ENCODE results near the gene RACK1. TPM values are rescaled to one million over a fixed set of nuclear protein-coding genes. Genes with fewer than 3 reads are reported as not detected.

RACK1 gene
- total and polyA plus RNA-seq, 2 of the 13 experiments (the other 11 are each of a cell fraction or from before 2014, with no cell fraction given) = 2,514 to 6,141 TPM

DNA sequence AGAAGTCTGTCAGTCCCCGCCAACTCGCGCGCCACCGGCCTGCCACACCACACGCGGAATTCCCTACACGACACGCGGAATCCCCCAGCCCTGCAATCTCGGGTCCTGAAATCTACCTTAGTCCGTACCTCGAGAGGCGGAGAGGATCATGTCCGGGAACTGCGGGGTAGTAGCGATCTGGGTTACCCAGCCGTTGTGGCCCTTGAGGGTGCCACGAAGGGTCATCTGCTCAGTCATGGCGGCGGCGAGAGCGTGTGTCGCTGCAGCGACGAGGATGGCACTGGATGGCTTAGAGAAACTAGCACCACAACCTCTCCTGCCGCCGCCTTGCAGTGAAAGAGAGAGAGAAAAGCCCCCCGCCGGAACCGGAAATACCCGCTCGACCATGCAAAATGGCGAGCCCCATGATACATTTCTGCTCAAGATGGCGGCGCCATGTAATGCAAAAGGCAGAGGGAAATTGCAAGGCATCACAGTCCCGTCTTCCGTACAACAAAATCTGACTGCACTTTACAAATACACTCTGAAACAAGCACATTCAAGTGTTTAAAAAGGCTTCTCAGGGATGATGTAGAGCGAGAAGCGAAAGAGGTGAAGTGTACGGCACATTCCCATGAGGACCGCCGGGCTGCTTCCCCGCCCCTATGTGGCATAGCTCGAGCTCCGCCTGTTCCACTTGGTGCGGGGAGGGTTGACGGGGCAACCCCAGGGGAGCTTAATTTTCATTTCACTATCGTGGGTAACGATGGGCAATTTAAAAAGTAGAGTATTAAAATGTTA, at the start of gene RACK1 (continued):
- TF ChIP-seq, protein P1, sequence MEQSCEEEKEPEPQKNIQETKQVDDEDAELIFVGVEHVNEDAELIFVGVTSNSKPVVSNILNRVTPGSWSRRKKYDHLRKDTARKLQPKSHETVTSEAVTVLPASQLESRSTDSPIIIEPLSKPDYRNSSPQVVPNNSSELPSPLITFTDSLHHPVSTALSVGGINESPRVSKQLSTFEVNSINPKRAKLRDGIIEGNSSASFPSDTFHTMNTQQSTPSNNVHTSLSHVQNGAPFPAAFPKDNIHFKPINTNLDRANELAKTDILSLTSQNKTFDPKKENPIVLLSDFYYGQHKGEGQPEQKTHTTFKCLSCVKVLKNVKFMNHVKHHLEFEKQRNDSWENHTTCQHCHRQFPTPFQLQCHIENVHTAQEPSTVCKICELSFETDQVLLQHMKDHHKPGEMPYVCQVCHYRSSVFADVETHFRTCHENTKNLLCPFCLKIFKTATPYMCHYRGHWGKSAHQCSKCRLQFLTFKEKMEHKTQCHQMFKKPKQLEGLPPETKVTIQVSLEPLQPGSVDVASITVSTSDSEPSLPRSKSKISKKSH (CRISPR knock-in tag; IDR thresholded peaks at IDR 0.05; ENCODE audit: borderline replicate concordance) = peak; percentile 73; the same call in 1 of the 2 replicates
- TF ChIP-seq ZNF335 (CRISPR knock-in tag; IDR thresholded peaks at IDR 0.05) (no peak; the same call in 1 of the 2 replicates), NFE2L1 (CRISPR knock-in tag; IDR thresholded peaks at IDR 0.05; ENCODE audit: borderline replicate concordance) (no peak), ZNF776 (CRISPR knock-in tag; IDR thresholded peaks at IDR 0.05) (peak; percentile 85), ZFP36 (IDR thresholded peaks at IDR 0.05; ENCODE audit: borderline replicate concordance, low read depth, low read length, partially characterized antibody) (no peak), CHD4 (IDR thresholded peaks at IDR 0.05; ENCODE audit: borderline replicate concordance, low read length) (no peak), DPF2 (CRISPR knock-in tag; IDR thresholded peaks at IDR 0.05; ENCODE audit: borderline replicate concordance, low read depth) (no peak), ZBTB1 (CRISPR knock-in tag; IDR thresholded peaks at IDR 0.05; ENCODE audit: borderline replicate concordance) (no peak), NONO (IDR thresholded peaks at IDR 0.05) (no peak), NONO (CRISPR knock-in tag; conservative IDR thresholded peaks at IDR 0.05) (peak; percentile 95), FIP1L1 (IDR thresholded peaks at IDR 0.05; ENCODE audit: borderline replicate concordance, insufficient read depth, low read depth, low read length) (no peak), MAZ (IDR thresholded peaks at IDR 0.05; ENCODE audit: borderline replicate concordance, low read depth, low read length) (peak; percentile 83), MAZ (CRISPR knock-in tag; IDR thresholded peaks at IDR 0.05; ENCODE audit: low read depth) (peak; percentile 72), ZNF484 (CRISPR knock-in tag; IDR thresholded peaks at IDR 0.05; ENCODE audit: borderline replicate concordance, low read depth) (no peak), DMAP1 (CRISPR knock-in tag; IDR thresholded peaks at IDR 0.05) (peak; percentile 96), ZNF629 (CRISPR knock-in tag; conservative IDR thresholded peaks at IDR 0.05) (no peak), ZNF547 (CRISPR knock-in tag; IDR thresholded peaks at IDR 0.05) (peak; percentile 72)
- TF ChIP-seq, protein P2, sequence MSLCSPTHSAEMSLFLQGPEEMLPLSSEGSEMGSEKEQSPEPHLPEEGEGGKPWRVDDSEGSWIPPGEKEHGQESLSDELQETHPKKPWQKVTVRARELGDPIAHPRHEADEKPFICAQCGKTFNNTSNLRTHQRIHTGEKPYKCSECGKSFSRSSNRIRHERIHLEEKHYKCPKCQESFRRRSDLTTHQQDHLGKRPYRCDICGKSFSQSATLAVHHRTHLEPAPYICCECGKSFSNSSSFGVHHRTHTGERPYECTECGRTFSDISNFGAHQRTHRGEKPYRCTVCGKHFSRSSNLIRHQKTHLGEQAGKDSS (CRISPR knock-in tag; IDR thresholded peaks at IDR 0.05; ENCODE audit: borderline replicate concordance, low read depth) = no peak
- TF ChIP-seq, protein P3, sequence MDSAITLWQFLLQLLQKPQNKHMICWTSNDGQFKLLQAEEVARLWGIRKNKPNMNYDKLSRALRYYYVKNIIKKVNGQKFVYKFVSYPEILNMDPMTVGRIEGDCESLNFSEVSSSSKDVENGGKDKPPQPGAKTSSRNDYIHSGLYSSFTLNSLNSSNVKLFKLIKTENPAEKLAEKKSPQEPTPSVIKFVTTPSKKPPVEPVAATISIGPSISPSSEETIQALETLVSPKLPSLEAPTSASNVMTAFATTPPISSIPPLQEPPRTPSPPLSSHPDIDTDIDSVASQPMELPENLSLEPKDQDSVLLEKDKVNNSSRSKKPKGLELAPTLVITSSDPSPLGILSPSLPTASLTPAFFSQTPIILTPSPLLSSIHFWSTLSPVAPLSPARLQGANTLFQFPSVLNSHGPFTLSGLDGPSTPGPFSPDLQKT (CRISPR knock-in tag; IDR thresholded peaks at IDR 0.05; ENCODE audit: borderline replicate concordance) = no peak
- TF ChIP-seq, protein P4, sequence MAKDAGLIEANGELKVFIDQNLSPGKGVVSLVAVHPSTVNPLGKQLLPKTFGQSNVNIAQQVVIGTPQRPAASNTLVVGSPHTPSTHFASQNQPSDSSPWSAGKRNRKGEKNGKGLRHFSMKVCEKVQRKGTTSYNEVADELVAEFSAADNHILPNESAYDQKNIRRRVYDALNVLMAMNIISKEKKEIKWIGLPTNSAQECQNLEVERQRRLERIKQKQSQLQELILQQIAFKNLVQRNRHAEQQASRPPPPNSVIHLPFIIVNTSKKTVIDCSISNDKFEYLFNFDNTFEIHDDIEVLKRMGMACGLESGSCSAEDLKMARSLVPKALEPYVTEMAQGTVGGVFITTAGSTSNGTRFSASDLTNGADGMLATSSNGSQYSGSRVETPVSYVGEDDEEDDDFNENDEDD (CRISPR knock-in tag; IDR thresholded peaks at IDR 0.05; ENCODE audit: borderline replicate concordance) = 0 out of 2 replicates have a peak, but pooled peaks have one; percentile 12
- TF ChIP-seq, protein P5, sequence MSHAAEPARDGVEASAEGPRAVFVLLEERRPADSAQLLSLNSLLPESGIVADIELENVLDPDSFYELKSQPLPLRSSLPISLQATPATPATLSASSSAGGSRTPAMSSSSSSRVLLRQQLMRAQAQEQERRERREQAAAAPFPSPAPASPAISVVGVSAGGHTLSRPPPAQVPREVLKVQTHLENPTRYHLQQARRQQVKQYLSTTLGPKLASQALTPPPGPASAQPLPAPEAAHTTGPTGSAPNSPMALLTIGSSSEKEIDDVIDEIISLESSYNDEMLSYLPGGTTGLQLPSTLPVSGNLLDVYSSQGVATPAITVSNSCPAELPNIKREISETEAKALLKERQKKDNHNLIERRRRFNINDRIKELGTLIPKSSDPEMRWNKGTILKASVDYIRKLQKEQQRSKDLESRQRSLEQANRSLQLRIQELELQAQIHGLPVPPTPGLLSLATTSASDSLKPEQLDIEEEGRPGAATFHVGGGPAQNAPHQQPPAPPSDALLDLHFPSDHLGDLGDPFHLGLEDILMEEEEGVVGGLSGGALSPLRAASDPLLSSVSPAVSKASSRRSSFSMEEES (CRISPR knock-in tag; IDR thresholded peaks at IDR 0.05) = no peak; the same call in 1 of the 2 replicates

Data from HepG2 (cell line).